ENCODE measurements around the gene TEX50. TPM values are rescaled to one million over a fixed set of nuclear protein-coding genes. Genes with fewer than 3 reads are reported as not detected.
"Not testable (repeated sequence)": the region's sequence is repeated elsewhere in the genome, so short reads cannot be mapped to it uniquely, and the experiment has no call there.

Gene TEX50
- total RNA-seq, 1 donor from 2014 or later = not detected

GRCh38 chr1:173638043-173639021 lies 3.2 kb downstream of the TEX50 start:
- no peak for TF ChIP-seq CTCF (IDR thresholded peaks at IDR 0.05; ENCODE audit: insufficient read depth, low read length, poor library complexity, severe bottlenecking)
- H3K36me3 ChIP-seq (ENCODE audit: control insufficient read depth, insufficient read depth, low read length) = no peaks in the 10 kb centered on the region
- H3K4me3 ChIP-seq (ENCODE audit: low read depth, low read length) = no peak overlapping the region
- DNase-seq (ENCODE audit: low read depth) = no peak
- no peaks in the 10 kb centered on the region for H3K27me3 ChIP-seq (ENCODE audit: control insufficient read depth, insufficient read depth, low read length)

GRCh38 chr1:173639102-173639501 lies 4.0 kb downstream of the TEX50 start:
- TF ChIP-seq CTCF (IDR thresholded peaks at IDR 0.05; ENCODE audit: insufficient read depth, low read length, poor library complexity, severe bottlenecking) = no peak
- Histone ChIP-seq H3K36me3 (ENCODE audit: control insufficient read depth, insufficient read depth, low read length) (no peaks in the 10 kb centered on the region), H3K4me3 (ENCODE audit: low read depth, low read length) (no peak overlapping the region), H3K27me3 (ENCODE audit: control insufficient read depth, insufficient read depth, low read length) (no peaks in the 10 kb centered on the region)
- no peak for DNase-seq (ENCODE audit: low read depth)

- not testable (repeated sequence) for H3K4me3 ChIP-seq (ENCODE audit: low read depth, low read length); H3K36me3 ChIP-seq (ENCODE audit: control insufficient read depth, insufficient read depth, low read length); H3K27me3 ChIP-seq (ENCODE audit: control insufficient read depth, insufficient read depth, low read length); DNase-seq (ENCODE audit: low read depth)
These were observed 7.5 kb downstream of the TEX50 start for GRCh38 chr1:173642450-173643139.

GRCh38 chr1:173646656-173647055 lies 11.5 kb downstream of the TEX50 start:
- no peaks in the 10 kb centered on the region for H3K36me3 ChIP-seq (ENCODE audit: control insufficient read depth, insufficient read depth, low read length)
- no peak for DNase-seq (ENCODE audit: low read depth)
- TF ChIP-seq CTCF (IDR thresholded peaks at IDR 0.05; ENCODE audit: insufficient read depth, low read length, poor library complexity, severe bottlenecking) = no peak
- H3K4me3 ChIP-seq (ENCODE audit: low read depth, low read length) = no peak overlapping the region
- H3K27me3 ChIP-seq (ENCODE audit: control insufficient read depth, insufficient read depth, low read length) = no peaks in the 10 kb centered on the region

GRCh38 chr1:173648880-173649605 lies 13.9 kb downstream of the TEX50 start:
- H3K27me3 ChIP-seq (ENCODE audit: control insufficient read depth, insufficient read depth, low read length) = no peaks in the 10 kb centered on the region
- TF ChIP-seq CTCF (IDR thresholded peaks at IDR 0.05; ENCODE audit: insufficient read depth, low read length, poor library complexity, severe bottlenecking) = no peak
- H3K4me3 ChIP-seq (ENCODE audit: low read depth, low read length) = no peak overlapping the region
- DNase-seq (ENCODE audit: low read depth) = no peak
- H3K36me3 ChIP-seq (ENCODE audit: control insufficient read depth, insufficient read depth, low read length) = no peaks in the 10 kb centered on the region

GRCh38 chr1:173660306-173660705 lies 25.2 kb downstream of the TEX50 start:
- no peak for TF ChIP-seq CTCF (IDR thresholded peaks at IDR 0.05; ENCODE audit: insufficient read depth, low read length, poor library complexity, severe bottlenecking)
- Histone ChIP-seq H3K27me3 (ENCODE audit: control insufficient read depth, insufficient read depth, low read length) (no peaks in the 10 kb centered on the region), H3K36me3 (ENCODE audit: control insufficient read depth, insufficient read depth, low read length) (no peaks in the 10 kb centered on the region), H3K4me3 (ENCODE audit: low read depth, low read length) (no peak overlapping the region)
- DNase-seq (ENCODE audit: low read depth) = no peak
